Measurements from ENCODE around the gene XPOT. TPM values are rescaled to one million over a fixed set of nuclear protein-coding genes. Genes with fewer than 3 reads are reported as not detected.
"Not testable (repeated sequence)": the region's sequence is repeated elsewhere in the genome, so short reads cannot be mapped to it uniquely, and the experiment has no call there.

Gene XPOT
- 10 to 100 TPM; 53.2 to 64.2 (median 58.5) TPM for polyA plus RNA-seq (ENCODE audit: insufficient read length in 4 of 4)

GRCh38 chr12:64403707-64404469, at the start of gene XPOT:
TSS of gene XPOT (plus strand) at chr12:64404392. CDS start at chr12:64410036, 5,644 bp downstream.
- peak; percentile 87 to 93 (median 92) for DNase-seq (ENCODE audit: low read depth in 4 of 4, low spot score in 2 of 4)

GRCh38 chr12:64356209-64356608, 48.0 kb upstream of the XPOT start:
- not testable (repeated sequence) for DNase-seq (ENCODE audit: low read depth in 4 of 4, low spot score in 2 of 4)

- DNase-seq (ENCODE audit: low read depth in 4 of 4, low spot score in 2 of 4), result not testable (repeated sequence)
These were observed 43.0 kb upstream of the XPOT start for GRCh38 chr12:64361173-64361572.

DNA sequence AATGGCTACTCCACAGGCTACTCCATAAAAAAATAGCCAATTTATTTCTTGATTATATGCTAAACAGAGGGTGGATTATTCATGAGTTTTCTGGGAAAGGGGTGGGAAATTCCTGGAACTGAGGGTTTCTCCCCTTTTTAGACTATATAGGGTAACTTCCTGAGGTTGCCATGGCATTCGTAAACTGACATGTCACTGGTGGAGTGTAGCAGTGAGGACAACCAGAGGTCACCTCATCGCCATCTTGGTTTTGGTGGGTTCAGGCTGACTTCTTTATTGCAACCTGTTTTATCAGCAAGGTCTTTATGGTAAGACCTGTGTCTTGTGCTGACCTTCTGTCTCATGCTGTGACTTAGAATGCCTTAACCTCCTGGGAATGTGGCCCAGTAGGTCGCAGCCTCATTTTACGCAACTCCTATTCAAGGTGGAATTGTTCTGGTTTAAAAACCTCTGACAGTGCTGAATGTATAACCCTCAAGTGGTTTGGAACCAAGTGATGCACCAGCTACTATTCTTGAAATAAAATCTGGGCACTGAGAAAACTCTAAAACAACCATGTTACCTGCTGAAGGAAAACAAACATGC, 41.4 kb upstream of the XPOT start:
- DNase-seq (ENCODE audit: low read depth in 4 of 4, low spot score in 2 of 4), result no peak

GRCh38 chr12:64383675-64384074, 20.5 kb upstream of the XPOT start:
- no peak for DNase-seq (ENCODE audit: low read depth in 4 of 4, low spot score in 2 of 4)

DNA sequence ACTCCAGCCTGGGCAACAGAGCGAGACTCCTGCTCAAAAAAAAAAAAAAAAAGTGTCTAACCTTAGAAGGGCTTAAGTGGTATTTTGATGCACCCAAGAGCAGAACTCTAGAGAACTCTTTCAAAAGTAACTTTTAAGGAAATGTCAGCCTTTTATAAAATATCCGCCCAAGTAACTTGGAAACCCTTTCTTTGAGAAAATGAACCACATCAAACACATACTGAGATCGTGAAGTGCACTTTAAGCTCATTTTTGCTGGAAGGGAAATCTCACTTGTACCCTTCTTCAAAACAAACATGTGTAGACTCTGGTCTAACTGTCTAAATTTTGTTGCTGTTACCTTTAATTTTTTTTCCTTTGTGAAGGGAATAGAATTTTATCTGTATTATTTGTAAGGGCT, 19.2 kb upstream of the XPOT start:
- no peak for DNase-seq (ENCODE audit: low read depth in 4 of 4, low spot score in 2 of 4)

GRCh38 chr12:64385468-64385867, 18.7 kb upstream of the XPOT start:
- DNase-seq (ENCODE audit: low read depth in 4 of 4, low spot score in 2 of 4), result no peak

GRCh38 chr12:64387197-64387816, 16.9 kb upstream of the XPOT start:
- no peak for DNase-seq (ENCODE audit: low read depth in 4 of 4, low spot score in 2 of 4)

GRCh38 chr12:64389154-64389553, 15.0 kb upstream of the XPOT start:
- no peak for DNase-seq (ENCODE audit: low read depth in 4 of 4, low spot score in 2 of 4)

GRCh38 chr12:64390275-64390851, 13.8 kb upstream of the XPOT start, which contains the start of gene C12orf56:
TSS of gene C12orf56 (minus strand) at chr12:64390758. CDS start at chr12:64390565, 193 bp downstream.
- no peak for DNase-seq (ENCODE audit: low read depth in 4 of 4, low spot score in 2 of 4)

DNA sequence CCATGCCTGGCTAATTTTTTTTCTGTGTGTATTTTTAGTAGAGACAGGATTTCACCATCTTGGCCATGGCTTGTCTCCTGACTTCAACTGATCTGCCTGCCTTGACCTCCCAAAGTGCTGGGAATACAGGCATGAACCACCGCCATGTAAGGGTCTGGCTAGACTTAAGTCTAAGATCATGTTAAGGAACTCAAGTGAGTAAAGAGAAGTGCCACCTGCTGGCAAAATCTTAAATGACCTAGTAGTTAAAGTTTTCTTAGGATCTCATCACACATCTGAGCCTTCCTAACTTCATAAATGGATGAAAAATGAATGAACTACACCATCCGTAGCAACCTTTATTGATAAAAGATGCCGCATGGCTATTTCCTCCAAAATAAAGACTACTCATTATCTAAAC, 12.0 kb upstream of the XPOT start:
- DNase-seq (ENCODE audit: low read depth in 4 of 4, low spot score in 2 of 4), result no peak

DNA sequence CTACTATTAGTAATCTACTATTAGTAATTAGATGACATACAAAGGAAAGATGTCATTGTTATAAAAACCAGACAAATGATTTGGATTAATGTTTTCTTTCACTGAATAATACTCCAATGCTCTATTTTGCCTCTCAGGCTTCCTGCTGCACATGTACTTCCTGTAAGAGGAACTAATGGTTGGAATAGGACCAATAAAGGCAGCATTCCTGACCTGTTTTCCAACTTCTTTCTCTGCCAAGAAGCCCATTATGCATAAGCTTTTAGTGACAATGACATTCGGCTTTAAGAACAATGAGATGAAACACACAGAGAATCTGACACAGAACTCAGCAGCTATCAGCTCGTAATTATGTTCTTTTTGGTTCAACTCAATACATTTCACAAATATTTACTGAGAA, 8.5 kb upstream of the XPOT start:
- DNase-seq (ENCODE audit: low read depth in 4 of 4, low spot score in 2 of 4), result no peak

GRCh38 chr12:64400041-64400440, 4.2 kb upstream of the XPOT start:
- no peak for DNase-seq (ENCODE audit: low read depth in 4 of 4, low spot score in 2 of 4)

- DNase-seq (ENCODE audit: low read depth in 4 of 4, low spot score in 2 of 4), result no peak
These were observed 2.0 kb upstream of the XPOT start for GRCh38 chr12:64402181-64402580.

GRCh38 chr12:64404470-64405256, 471 bp downstream of the XPOT start:
- DNase-seq (ENCODE audit: low read depth in 4 of 4, low spot score in 2 of 4), result peak in 2 of 4 donors; percentile 55 to 64

DNA sequence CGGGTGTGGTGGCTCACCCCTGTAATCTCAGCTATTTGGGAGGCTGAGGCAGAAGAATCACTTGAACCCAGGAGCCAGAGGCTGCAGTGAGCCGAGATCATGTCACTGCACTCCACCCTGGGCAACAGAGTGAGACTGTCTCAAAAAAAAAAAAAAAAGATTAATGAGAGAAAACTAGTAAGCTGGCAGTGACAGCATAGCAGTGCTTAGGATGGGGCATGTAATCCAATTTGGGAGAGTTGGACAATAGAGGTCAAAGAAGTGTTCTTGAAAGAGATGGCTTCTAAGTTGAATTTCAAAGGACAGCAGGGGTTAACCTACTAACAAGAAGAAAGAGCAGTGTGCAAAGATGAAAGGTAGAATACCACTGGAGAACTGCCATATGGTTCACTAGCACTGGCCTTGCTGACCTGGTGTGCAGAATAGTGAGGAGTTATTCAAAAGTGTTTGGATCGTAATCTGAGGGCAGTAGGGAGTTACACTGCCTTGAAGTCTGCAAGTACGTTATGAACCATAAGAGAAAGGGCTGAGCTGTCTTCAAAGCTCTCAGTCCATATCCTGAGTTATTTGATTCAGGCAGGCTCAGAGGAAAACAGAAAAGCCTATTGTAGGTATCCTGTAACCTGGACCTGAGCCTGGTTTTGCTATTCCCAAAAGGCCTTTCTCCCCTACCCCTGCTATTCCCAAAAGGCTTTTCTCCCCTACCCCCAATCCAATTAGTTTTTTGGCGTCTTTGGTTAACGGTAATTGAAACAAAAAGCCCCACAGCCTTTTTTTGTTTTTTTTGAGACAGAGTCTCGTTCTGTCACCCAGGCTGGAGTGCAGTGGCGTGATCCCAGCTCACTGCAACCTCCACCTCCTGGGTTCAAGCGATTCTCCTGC, 3.4 kb downstream of the XPOT start:
- no peak for DNase-seq (ENCODE audit: low read depth in 4 of 4, low spot score in 2 of 4)

DNA sequence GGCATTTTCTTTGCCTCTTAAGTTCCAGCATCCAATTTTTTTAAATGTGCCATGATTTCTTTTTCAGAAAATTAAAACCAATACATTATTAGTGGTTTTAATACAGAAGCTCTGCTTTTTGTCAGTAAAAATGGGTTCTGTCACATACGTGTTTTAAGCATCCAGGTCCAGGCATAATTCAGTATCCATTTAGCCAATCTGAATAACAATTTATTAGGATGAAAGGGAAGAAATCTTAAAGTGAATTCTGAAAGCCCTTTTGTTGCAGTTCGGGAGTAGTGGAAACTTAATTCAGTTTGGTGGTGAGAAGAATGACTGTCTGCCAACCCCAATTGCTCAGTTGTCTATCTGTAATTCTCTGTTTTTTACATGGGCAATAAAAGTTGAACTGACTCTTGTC, 7.2 kb downstream of the XPOT start:
- no peak for DNase-seq (ENCODE audit: low read depth in 4 of 4, low spot score in 2 of 4)

- DNase-seq (ENCODE audit: low read depth in 4 of 4, low spot score in 2 of 4), result no peak
These were observed 8.3 kb downstream of the XPOT start for GRCh38 chr12:64412459-64412858.

DNA sequence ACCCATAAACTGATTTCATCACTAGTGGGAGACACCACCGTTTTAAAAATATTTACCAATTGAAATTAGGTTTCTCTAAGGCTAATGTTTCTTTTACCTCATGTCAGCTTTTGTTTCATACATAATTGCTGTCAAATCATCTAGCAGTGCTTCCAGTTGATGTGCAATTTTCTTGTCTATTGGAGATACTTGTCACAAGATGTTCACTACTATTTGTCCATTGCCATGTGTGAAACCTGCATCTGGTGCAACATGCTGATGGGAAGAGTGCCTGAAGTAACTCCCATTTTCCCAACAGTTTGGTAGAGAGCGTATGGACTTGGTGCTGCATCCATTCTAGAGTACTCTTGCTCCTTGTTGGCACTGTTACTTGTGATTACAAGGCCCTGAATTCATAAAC, 9.7 kb downstream of the XPOT start:
- DNase-seq (ENCODE audit: low read depth in 4 of 4, low spot score in 2 of 4), result no peak

DNA sequence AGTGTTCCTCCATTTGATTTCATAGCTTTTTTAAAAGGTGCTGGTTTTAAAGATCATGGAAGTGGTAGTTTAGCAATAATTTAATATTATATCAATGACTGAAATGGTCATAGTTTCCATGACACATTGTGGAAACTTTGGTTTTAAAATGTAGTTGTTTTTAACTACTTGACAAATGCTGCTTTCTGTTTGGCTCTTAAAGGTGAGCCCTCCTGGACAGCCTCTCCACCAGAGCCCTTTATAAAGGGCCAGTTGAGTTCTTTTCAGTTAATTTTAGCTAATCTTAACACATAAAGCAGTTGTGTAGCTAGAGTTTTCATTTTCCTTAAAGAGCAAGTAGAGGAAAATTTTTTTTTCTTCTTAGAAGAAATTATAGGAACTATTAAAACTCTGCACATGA, 14.0 kb downstream of the XPOT start:
- DNase-seq (ENCODE audit: low read depth in 4 of 4, low spot score in 2 of 4), result no peak
